H1 (cell line): ENCODE measurements around the gene ACOT9. TPM values are rescaled to one million over a fixed set of nuclear protein-coding genes. Genes with fewer than 3 reads are reported as not detected.

Experiments used
- CBX5 ChIP-seq: fragments of 300-800, 300-1000 bp; sonication (generic); IDR thresholded peaks from 2 replicates; pipeline ENCODE4 v1.7.1; 2016; ENCODE audit warnings: antibody characterized with exemption, low read length, low read depth
- POLR2AphosphoS5 ChIP-seq: IDR thresholded peaks from 2 replicates; pipeline ENCODE4 v1.6.1; 2011; ENCODE audit warnings: low read depth, low read length
- RXRA ChIP-seq: IDR thresholded peaks from 2 replicates; pipeline ENCODE4 v1.6.1; 2011; ENCODE audit warnings: low read depth, mild to moderate bottlenecking, low read length, moderate library complexity; ENCODE audit not compliant: insufficient read depth
- polyA plus RNA-seq, 7 experiments: library from polyadenylated mRNA; depleted of rRNA in 3 of 7; stranded (reverse) in 5 of 7; unstranded in 2 of 7; fragments of >200 nt in 5 of 7; fragments of 200-250 nt in 2 of 7; gene quantifications; 1 replicate in 5 of 7; 2 replicates in 1 of 7; 4 replicates in 1 of 7; pipeline versions ENCODE4 v1.2.1 to v1.2.3, GENCODE V29; 2011 to 2013; ENCODE audit warnings: missing spikeins in 2 of 7, mixed read lengths in 2 of 7
- total RNA-seq: library from RNA; stranded (reverse); fragmentation: NEBNext Ultra II Directional; extraction: Animal tissue kit (Norgen Biotek cat#: 25700); gene quantifications from 2 replicates; pipeline ENCODE4 v1.2.1, GENCODE V29; 2021

The ACOT9 gene
- total and polyA plus RNA-seq, 2 of the 8 experiments (the other 6 are each of a cell fraction or from before 2014, with no cell fraction given), result 20.7 to 39.5 TPM

- TF ChIP-seq CBX5 (no peak), RXRA (no peak), POLR2AphosphoS5 (no peak)
Observed at GRCh38 chrX:23732704-23733103, 10.4 kb downstream of the ACOT9 start (continued).
